Astrocyte of the cerebellum (primary cell): ENCODE data around the gene FOXO6.

Source experiments
- DNase-seq: peaks from one replicate; pipeline ENCODE4 v3.0.0-alpha.2; 2011; ENCODE audit warnings: low read depth
- H3K4me3 ChIP-seq: 2 replicates; pipeline ENCODE4 v1.5.1; 2011; ENCODE audit warnings: mild to moderate bottlenecking, low read depth, low read length, moderate library complexity
- CTCF ChIP-seq: IDR thresholded peaks from 2 replicates; pipeline ENCODE4 v1.5.1; 2012; ENCODE audit warnings: low read length, low read depth, moderate library complexity, mild to moderate bottlenecking; ENCODE audit errors: missing control alignments
- in situ Hi-C: cut with HindIII; loops from 2 replicates; pipeline ENCODE4 v1.10.0; 2017; ENCODE audit warnings: low sequenced_read_pairs

The FOXO6 gene

GRCh38 chr1:41414716-41415306 is 53.6 kb downstream of the FOXO6 start:
- in situ Hi-C loops = loop anchor here (25.0 kb wide), 1 partner anchor 128 kb away; no protein-coding TSS in a partner anchor
- no peak for TF ChIP-seq CTCF
- H3K4me3 ChIP-seq = no peak overlapping the region
- no peak for DNase-seq

- DNase-seq = no peak
- in situ Hi-C loops = loop anchor here (25.0 kb wide), 1 partner anchor 129 kb away; no protein-coding TSS in a partner anchor
- TF ChIP-seq CTCF = no peak
- no peak overlapping the region for H3K4me3 ChIP-seq
These were observed 54.8 kb downstream of the FOXO6 start for GRCh38 chr1:41416081-41416480.

GRCh38 chr1:41416552-41417334 is 55.5 kb downstream of the FOXO6 start:
- H3K4me3 ChIP-seq = no peak overlapping the region
- in situ Hi-C loops = loop anchor here (25.0 kb wide), 1 partner anchor 129 kb away; no protein-coding TSS in a partner anchor
- peak; percentile 40 for DNase-seq
- peak; percentile 86 for TF ChIP-seq CTCF

- in situ Hi-C loops = loop anchor here (25.0 kb wide), 1 partner anchor 130 kb away; no protein-coding TSS in a partner anchor
- no peak for TF ChIP-seq CTCF
- DNase-seq = no peak
- no peak overlapping the region for H3K4me3 ChIP-seq
These were observed 56.1 kb downstream of the FOXO6 start for GRCh38 chr1:41417335-41417682.

- no peak for TF ChIP-seq CTCF
- in situ Hi-C loops = loop anchor here (25.0 kb wide), 1 partner anchor 130 kb away; no protein-coding TSS in a partner anchor
- DNase-seq = no peak
- H3K4me3 ChIP-seq = no peak overlapping the region
These were observed 56.5 kb downstream of the FOXO6 start for GRCh38 chr1:41417746-41418145.

- in situ Hi-C loops = loop anchor here (25.0 kb wide), 1 partner anchor 132 kb away; no protein-coding TSS in a partner anchor
- no peak for TF ChIP-seq CTCF
- DNase-seq = peak; percentile 32
- no peak overlapping the region for H3K4me3 ChIP-seq
These were observed 57.8 kb downstream of the FOXO6 start for GRCh38 chr1:41418857-41419583.
